ENCODE results near the gene TCF4.

The TCF4 gene

GRCh38 chr18:55421615-55422419 is 166.2 kb downstream of the TCF4 start:
- ATAC-seq, result no peak; the same call in 1 of the 3 replicates
- no peak for TF ChIP-seq GLIS3 (CRISPR knock-in tag; IDR thresholded peaks at IDR 0.05)
- TF ChIP-seq ARNTL (CRISPR knock-in tag; IDR thresholded peaks at IDR 0.05; ENCODE audit: borderline replicate concordance, low read depth), result no peak
- no peak for TF ChIP-seq ZFP30 (CRISPR knock-in tag; IDR thresholded peaks at IDR 0.05)
- no peak for TF ChIP-seq ZNF8 (CRISPR knock-in tag; IDR thresholded peaks at IDR 0.05)
- TF ChIP-seq ZC3H10 (CRISPR knock-in tag; IDR thresholded peaks at IDR 0.05), result no peak
- TF ChIP-seq POU6F1 (CRISPR knock-in tag; IDR thresholded peaks at IDR 0.05; ENCODE audit: borderline replicate concordance, low read depth), result no peak
- no peak for TF ChIP-seq ZNF70 (CRISPR knock-in tag; IDR thresholded peaks at IDR 0.05)
- TF ChIP-seq CREB5 (CRISPR knock-in tag; IDR thresholded peaks at IDR 0.05; ENCODE audit: low read depth), result no peak
- no peak for TF ChIP-seq ZNF565 (CRISPR knock-in tag; conservative IDR thresholded peaks at IDR 0.05; ENCODE audit: low read depth)
- no peak for TF ChIP-seq OSR1 (CRISPR knock-in tag; IDR thresholded peaks at IDR 0.05)
- no peak for TF ChIP-seq CSRNP3 (CRISPR knock-in tag; IDR thresholded peaks at IDR 0.05)
- no peak for TF ChIP-seq ZFP3 (CRISPR knock-in tag; IDR thresholded peaks at IDR 0.05)

GRCh38 chr18:55421308-55421614 is 166.7 kb downstream of the TCF4 start:
- TF ChIP-seq BACH2 (CRISPR knock-in tag; IDR thresholded peaks at IDR 0.05; ENCODE audit: borderline replicate concordance), result no peak
- TF ChIP-seq OSR1 (CRISPR knock-in tag; IDR thresholded peaks at IDR 0.05), result no peak
- no peak for TF ChIP-seq ZFP3 (CRISPR knock-in tag; IDR thresholded peaks at IDR 0.05)
- TF ChIP-seq ISL1 (CRISPR knock-in tag; IDR thresholded peaks at IDR 0.05), result no peak
- no peak for TF ChIP-seq ESRRG (CRISPR knock-in tag; IDR thresholded peaks at IDR 0.05)
- no peak for TF ChIP-seq SNAI2 (CRISPR knock-in tag; IDR thresholded peaks at IDR 0.05)
- no peak for TF ChIP-seq ZNF565 (CRISPR knock-in tag; conservative IDR thresholded peaks at IDR 0.05; ENCODE audit: low read depth)
- TF ChIP-seq ZNF8 (CRISPR knock-in tag; IDR thresholded peaks at IDR 0.05), result no peak
- TF ChIP-seq ARNTL (CRISPR knock-in tag; IDR thresholded peaks at IDR 0.05; ENCODE audit: borderline replicate concordance, low read depth), result no peak
- no peak for TF ChIP-seq PATZ1 (CRISPR knock-in tag; IDR thresholded peaks at IDR 0.05; ENCODE audit: borderline replicate concordance)
- TF ChIP-seq RARB (CRISPR knock-in tag; IDR thresholded peaks at IDR 0.05), result no peak
- TF ChIP-seq ZC3H10 (CRISPR knock-in tag; IDR thresholded peaks at IDR 0.05), result no peak
- TF ChIP-seq POU6F1 (CRISPR knock-in tag; IDR thresholded peaks at IDR 0.05; ENCODE audit: borderline replicate concordance, low read depth), result no peak
- no peak for TF ChIP-seq CREB5 (CRISPR knock-in tag; IDR thresholded peaks at IDR 0.05; ENCODE audit: low read depth)
- TF ChIP-seq TSHZ2 (CRISPR knock-in tag; IDR thresholded peaks at IDR 0.05), result no peak
- TF ChIP-seq CSDC2 (CRISPR knock-in tag; IDR thresholded peaks at IDR 0.05), result no peak
- no peak for ATAC-seq

Data from SK-N-SH treated with all-trans-retinoic acid at 6 μM for 48 hours (cell line).